Upper lobe of right lung (tissue), 1 donor: ENCODE data around the gene ROR1. TPM values are rescaled to one million over a fixed set of nuclear protein-coding genes. Genes with fewer than 3 reads are reported as not detected.

Source experiments
- ATAC-seq: fragments of 200-7000 bp; cut with Tn5 transposase; one replicate; pipeline ENCODE4 v1.9.1; 2020; ENCODE audit warnings: mild to moderate bottlenecking, moderate library complexity
- DNase-seq: peaks from one replicate; pipeline ENCODE4 v3.0.0-alpha.2; 2020
- H3K27ac ChIP-seq: fragments of 200-600 bp; one replicate; pipeline ENCODE4 v1.8.0; 2022
- H3K27me3 ChIP-seq: fragments of 200-600 bp; one replicate; pipeline ENCODE4 v1.8.0; 2022; ENCODE audit warnings: mild to moderate bottlenecking
- H3K36me3 ChIP-seq: fragments of 200-600 bp; one replicate; pipeline ENCODE4 v1.8.0; 2022
- H3K4me1 ChIP-seq: fragments of 200-600 bp; one replicate; pipeline ENCODE4 v1.8.0; 2022
- H3K4me3 ChIP-seq: fragments of 200-600 bp; one replicate; pipeline ENCODE4 v1.8.0; 2022; ENCODE audit warnings: mild to moderate bottlenecking
- H3K9me3 ChIP-seq: fragments of 200-600 bp; one replicate; pipeline ENCODE4 v1.8.0; 2022
- CTCF ChIP-seq: fragments of 200-600 bp; IDR thresholded peaks from one replicate; pipeline ENCODE4 v1.8.0; 2022; ENCODE audit warnings: antibody characterized with exemption
- intact Hi-C: fragments of 100-400 bp; cut with DNase I; formaldehyde crosslinking; loops from one replicate; pipeline ENCODE4 v1.11.0; 2022
- total RNA-seq: library from RNA; stranded (reverse); fragmentation: NEBNext Ultra II Directional; extraction: Animal tissue kit (Norgen Biotek cat#: 25700); gene quantifications from one replicate; pipeline ENCODE4 v1.2.1, GENCODE V29; 2021
- donor health status: DM: no; HTN: yes; CAD: no; lungs with severe emphysema.

Gene ROR1
- total RNA-seq, 1 donor from 2014 or later, result 21.4 TPM

GRCh38 chr1:63748641-63749040 lies 25.2 kb upstream of the ROR1 start:
- Histone ChIP-seq H3K9me3 (no peaks in the 10 kb centered on the region), H3K27ac (no peak overlapping the region), H3K27me3 (no peaks in the 10 kb centered on the region), H3K4me3 (no peak overlapping the region), H3K4me1 (no peaks in the 10 kb centered on the region), H3K36me3 (no peaks in the 10 kb centered on the region)
- intact Hi-C loops, result no loop called here
- DNase-seq (no peak), ATAC-seq (no peak)
- TF ChIP-seq CTCF, result no peak

- TF ChIP-seq CTCF, result no peak
- H3K27ac ChIP-seq, result no peak overlapping the region
- ATAC-seq, result no peak
- H3K4me1 ChIP-seq, result no peaks in the 10 kb centered on the region
- H3K4me3 ChIP-seq, result no peak overlapping the region
- intact Hi-C loops, result no loop called here
- no peaks in the 10 kb centered on the region for H3K36me3 ChIP-seq
- H3K27me3 ChIP-seq, result no peaks in the 10 kb centered on the region
- no peaks in the 10 kb centered on the region for H3K9me3 ChIP-seq
- DNase-seq, result no peak
Measured at GRCh38 chr1:63750721-63751120, 23.1 kb upstream of the ROR1 start.

GRCh38 chr1:63752176-63752575 lies 21.6 kb upstream of the ROR1 start:
- no peak for TF ChIP-seq CTCF
- ATAC-seq (no peak), DNase-seq (no peak)
- Histone ChIP-seq H3K9me3 (no peaks in the 10 kb centered on the region), H3K4me3 (no peak overlapping the region), H3K27me3 (no peaks in the 10 kb centered on the region), H3K36me3 (no peaks in the 10 kb centered on the region), H3K27ac (no peak overlapping the region), H3K4me1 (no peaks in the 10 kb centered on the region)
- intact Hi-C loops, result no loop called here

- Histone ChIP-seq H3K4me1 (no peaks in the 10 kb centered on the region), H3K36me3 (no peaks in the 10 kb centered on the region), H3K4me3 (no peak overlapping the region), H3K27ac (no peak overlapping the region), H3K9me3 (no peaks in the 10 kb centered on the region), H3K27me3 (no peaks in the 10 kb centered on the region)
- no peak for DNase-seq
- no peak for TF ChIP-seq CTCF
- no peak for ATAC-seq
- intact Hi-C loops, result no loop called here
Measured at GRCh38 chr1:63753591-63753990, 20.2 kb upstream of the ROR1 start.

- H3K4me1 ChIP-seq, result no peaks in the 10 kb centered on the region
- intact Hi-C loops, result no loop called here
- no peak for TF ChIP-seq CTCF
- H3K9me3 ChIP-seq, result no peaks in the 10 kb centered on the region
- ATAC-seq (no peak), DNase-seq (no peak)
- no peak overlapping the region for H3K27ac ChIP-seq
- H3K36me3 ChIP-seq, result no peaks in the 10 kb centered on the region
- H3K4me3 ChIP-seq, result no peak overlapping the region
- H3K27me3 ChIP-seq, result no peaks in the 10 kb centered on the region
Measured at GRCh38 chr1:63756839-63757238, 17.0 kb upstream of the ROR1 start.

GRCh38 chr1:63757334-63757733 lies 16.5 kb upstream of the ROR1 start:
- Histone ChIP-seq H3K4me1 (no peaks in the 10 kb centered on the region), H3K27ac (no peak overlapping the region), H3K4me3 (no peak overlapping the region), H3K36me3 (no peaks in the 10 kb centered on the region), H3K9me3 (no peaks in the 10 kb centered on the region), H3K27me3 (no peaks in the 10 kb centered on the region)
- intact Hi-C loops, result no loop called here
- no peak for TF ChIP-seq CTCF
- ATAC-seq (no peak), DNase-seq (no peak)
